ENCODE data around the gene DDX24.

Gene DDX24

DNA sequence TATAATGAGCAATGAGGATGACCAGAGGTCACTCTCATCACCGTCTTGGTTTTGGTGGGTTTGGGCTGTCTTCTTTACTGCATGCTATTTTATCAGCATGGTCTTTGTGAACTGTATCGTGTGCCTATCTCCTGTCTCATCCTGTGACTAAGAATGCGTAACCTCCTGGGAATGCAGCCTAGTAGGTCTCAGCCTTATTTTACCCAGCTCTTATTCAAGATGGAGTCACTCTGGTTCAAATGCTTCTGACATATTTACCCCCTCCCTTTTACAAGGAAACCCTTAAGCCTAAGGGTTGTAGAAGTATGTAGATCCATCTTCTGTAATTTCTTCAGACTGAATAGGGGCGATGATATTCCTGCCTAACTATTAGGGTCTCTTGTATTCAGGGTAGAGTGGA is 8.5 kb upstream of the DDX24 start:
- in situ Hi-C loops (cut with HindIII; ENCODE audit: low sequenced_read_pairs): no loop called here
- no peak overlapping the region for H3K4me3 ChIP-seq (ENCODE audit: low read depth, low read length)
- TF ChIP-seq, protein P1, sequence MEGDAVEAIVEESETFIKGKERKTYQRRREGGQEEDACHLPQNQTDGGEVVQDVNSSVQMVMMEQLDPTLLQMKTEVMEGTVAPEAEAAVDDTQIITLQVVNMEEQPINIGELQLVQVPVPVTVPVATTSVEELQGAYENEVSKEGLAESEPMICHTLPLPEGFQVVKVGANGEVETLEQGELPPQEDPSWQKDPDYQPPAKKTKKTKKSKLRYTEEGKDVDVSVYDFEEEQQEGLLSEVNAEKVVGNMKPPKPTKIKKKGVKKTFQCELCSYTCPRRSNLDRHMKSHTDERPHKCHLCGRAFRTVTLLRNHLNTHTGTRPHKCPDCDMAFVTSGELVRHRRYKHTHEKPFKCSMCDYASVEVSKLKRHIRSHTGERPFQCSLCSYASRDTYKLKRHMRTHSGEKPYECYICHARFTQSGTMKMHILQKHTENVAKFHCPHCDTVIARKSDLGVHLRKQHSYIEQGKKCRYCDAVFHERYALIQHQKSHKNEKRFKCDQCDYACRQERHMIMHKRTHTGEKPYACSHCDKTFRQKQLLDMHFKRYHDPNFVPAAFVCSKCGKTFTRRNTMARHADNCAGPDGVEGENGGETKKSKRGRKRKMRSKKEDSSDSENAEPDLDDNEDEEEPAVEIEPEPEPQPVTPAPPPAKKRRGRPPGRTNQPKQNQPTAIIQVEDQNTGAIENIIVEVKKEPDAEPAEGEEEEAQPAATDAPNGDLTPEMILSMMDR (IDR thresholded peaks at IDR 0.05; ENCODE audit: low read depth, low read length): no peak
- no peak for DNase-seq (ENCODE audit: low read depth, low spot score)

DNA sequence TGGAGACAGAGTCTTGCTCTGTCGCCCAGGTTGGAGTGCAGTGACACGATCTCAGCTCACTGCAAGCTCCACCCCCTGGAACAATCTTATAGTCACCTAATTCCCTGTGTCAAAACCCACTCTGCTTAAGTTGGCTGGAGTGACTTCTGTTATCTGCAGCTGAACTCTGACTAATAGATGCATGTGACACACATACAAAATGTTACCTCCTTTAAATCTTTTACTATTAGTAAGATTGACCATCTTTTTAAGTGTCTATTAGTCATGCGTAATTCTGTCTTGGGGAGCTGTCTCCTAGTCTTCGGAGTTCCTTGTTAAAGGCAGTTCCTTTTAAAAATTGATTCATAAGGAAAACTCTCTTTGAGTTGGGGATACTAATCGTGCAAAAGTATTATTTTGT is 7.5 kb upstream of the DDX24 start:
- no peak overlapping the region for H3K4me3 ChIP-seq (ENCODE audit: low read depth, low read length)
- TF ChIP-seq, protein P1 (IDR thresholded peaks at IDR 0.05; ENCODE audit: low read depth, low read length): no peak
- in situ Hi-C loops (cut with HindIII; ENCODE audit: low sequenced_read_pairs): no loop called here
- DNase-seq (ENCODE audit: low read depth, low spot score): no peak

DNA sequence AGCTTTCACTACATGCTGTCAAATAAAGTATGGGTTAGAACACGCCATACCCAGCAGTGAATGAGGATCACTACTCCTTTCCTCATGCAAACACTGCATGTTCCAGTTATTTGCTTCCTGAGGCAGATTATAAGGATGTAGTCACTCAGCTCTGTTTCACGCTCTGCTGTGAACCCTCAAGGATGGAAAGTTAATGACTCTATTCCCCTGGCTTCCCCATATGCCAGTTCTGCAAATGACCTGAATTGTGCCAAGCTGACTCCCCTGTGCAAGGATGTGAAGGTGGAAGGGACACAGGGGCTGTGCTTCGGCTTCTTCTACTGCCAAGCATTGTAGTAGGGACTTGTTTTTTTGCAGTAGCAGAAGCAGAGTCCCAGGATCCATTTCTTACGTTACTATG is 6.9 kb upstream of the DDX24 start:
- no peak overlapping the region for H3K4me3 ChIP-seq (ENCODE audit: low read depth, low read length)
- no peak for DNase-seq (ENCODE audit: low read depth, low spot score)
- TF ChIP-seq, protein P1 (IDR thresholded peaks at IDR 0.05; ENCODE audit: low read depth, low read length): no peak
- in situ Hi-C loops (cut with HindIII; ENCODE audit: low sequenced_read_pairs): no loop called here

DNA sequence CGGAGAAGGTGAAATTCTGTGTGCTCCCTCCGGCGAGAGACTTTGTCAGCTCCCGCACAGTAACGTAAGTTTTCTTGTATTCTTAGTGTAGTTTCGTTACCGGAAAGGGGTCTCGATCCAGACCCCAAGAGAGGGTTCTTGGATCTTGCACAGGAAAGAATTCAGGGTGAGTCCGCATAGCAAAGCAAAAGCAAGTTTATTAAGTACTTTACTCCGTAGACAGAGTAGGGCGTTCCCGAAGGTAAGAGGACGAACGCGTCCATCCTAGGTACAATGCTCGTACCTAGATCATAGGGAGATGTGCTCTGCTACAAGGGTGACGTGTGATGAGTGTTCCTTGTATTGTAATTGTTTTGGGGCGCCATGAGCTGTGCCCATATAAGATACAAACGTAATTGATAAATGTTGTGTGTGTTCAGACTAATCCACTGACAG is 401 bp upstream of the DDX24 start:
- no peak for DNase-seq (ENCODE audit: low read depth, low spot score)
- in situ Hi-C loops (cut with HindIII; ENCODE audit: low sequenced_read_pairs): no loop called here
- TF ChIP-seq, protein P1 (IDR thresholded peaks at IDR 0.05; ENCODE audit: low read depth, low read length): no peak
- H3K4me3 ChIP-seq (ENCODE audit: low read depth, low read length): peak overlapping the region; percentile 92

DNA sequence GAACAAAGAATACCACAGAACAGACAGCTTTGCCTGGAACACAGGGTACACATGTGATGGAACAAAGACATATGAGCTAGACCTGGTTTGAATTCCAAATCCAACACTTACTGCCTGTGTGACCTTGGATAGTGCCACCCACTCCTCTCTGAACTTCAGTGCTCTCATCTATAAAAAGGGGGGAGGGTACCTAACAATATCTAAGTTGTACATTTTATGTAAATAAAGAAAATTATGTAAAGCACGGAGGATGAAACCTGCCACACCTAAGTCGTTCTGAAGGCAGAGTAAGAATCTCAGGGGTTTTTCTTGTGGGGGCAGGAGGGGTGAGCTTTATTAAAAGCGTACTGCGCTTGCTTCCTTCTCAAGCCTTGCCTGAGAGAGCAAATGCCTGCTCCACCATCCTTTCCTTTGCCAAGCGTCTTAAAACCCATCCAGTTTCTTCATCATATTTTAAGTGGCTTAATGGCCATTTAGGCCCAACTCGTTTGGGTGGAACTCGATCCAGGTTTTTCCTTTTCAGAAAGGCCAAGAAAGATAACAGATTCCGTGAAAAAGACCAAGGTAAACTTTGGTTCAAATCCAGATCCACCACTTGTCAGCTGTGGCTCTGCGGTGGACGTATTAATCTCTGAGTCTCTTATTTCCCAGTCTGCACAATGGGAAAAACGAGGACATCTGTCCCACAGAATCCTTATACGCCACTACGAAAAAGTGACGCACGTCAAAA is 946 bp downstream of the DDX24 start:
- DNase-seq (ENCODE audit: low read depth, low spot score): peak; percentile 50
- peak overlapping the region; percentile 92 for H3K4me3 ChIP-seq (ENCODE audit: low read depth, low read length)
- in situ Hi-C loops (cut with HindIII; ENCODE audit: low sequenced_read_pairs): no loop called here
- TF ChIP-seq, protein P1 (IDR thresholded peaks at IDR 0.05; ENCODE audit: low read depth, low read length): no peak

DNA sequence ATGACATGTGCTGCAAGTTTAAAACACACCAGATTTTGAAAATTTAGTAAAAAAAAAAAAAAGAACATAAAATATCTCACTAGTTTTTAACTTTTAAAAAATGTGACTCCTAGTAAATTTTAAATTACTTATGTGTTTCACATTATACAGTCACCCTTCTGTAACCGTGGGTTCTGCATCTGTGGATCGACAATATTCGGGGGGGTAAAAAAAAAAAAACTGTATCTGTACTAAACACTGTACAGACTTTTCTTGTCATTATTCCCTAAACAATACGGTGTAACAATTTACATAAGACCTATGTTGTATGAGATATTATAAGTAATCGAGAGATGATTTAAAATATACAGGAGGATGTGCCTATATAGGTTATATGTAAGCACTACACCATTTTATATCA is 3.2 kb downstream of the DDX24 start:
- in situ Hi-C loops (cut with HindIII; ENCODE audit: low sequenced_read_pairs): no loop called here
- H3K4me3 ChIP-seq (ENCODE audit: low read depth, low read length): no peak overlapping the region
- no peak for DNase-seq (ENCODE audit: low read depth, low spot score)
- TF ChIP-seq, protein P1 (IDR thresholded peaks at IDR 0.05; ENCODE audit: low read depth, low read length): no peak
